ENCODE data around the gene ITPR1.

Gene ITPR1

GRCh38 chr3:4693620-4694019 is 200.5 kb downstream of the ITPR1 start:
- no peak for DNase-seq

- DNase-seq = no peak
Observed at GRCh38 chr3:4695846-4696245, 202.7 kb downstream of the ITPR1 start.

- no peak for DNase-seq
Observed at GRCh38 chr3:4696266-4696665, 203.1 kb downstream of the ITPR1 start.

- DNase-seq = no peak
Observed at GRCh38 chr3:4698125-4698821, 205.1 kb downstream of the ITPR1 start.

GRCh38 chr3:4703054-4703480 is 209.9 kb downstream of the ITPR1 start:
- DNase-seq = no peak

- no peak for DNase-seq
Observed at GRCh38 chr3:4704552-4704951, 211.4 kb downstream of the ITPR1 start.

GRCh38 chr3:4707324-4707723 is 214.2 kb downstream of the ITPR1 start:
- no peak for DNase-seq

GRCh38 chr3:4708230-4708629 is 215.1 kb downstream of the ITPR1 start:
- no peak for DNase-seq

- no peak for DNase-seq
Observed at GRCh38 chr3:4709341-4709740, 216.2 kb downstream of the ITPR1 start.

- no peak for DNase-seq
Observed at GRCh38 chr3:4710191-4710590, 217.0 kb downstream of the ITPR1 start.

- no peak for DNase-seq
Observed at GRCh38 chr3:4711680-4711992, 218.5 kb downstream of the ITPR1 start.

- no peak for DNase-seq
Observed at GRCh38 chr3:4712109-4712508, 219.0 kb downstream of the ITPR1 start.

- no peak for DNase-seq
Observed at GRCh38 chr3:4714045-4714444, 220.9 kb downstream of the ITPR1 start.

- DNase-seq = no peak
Observed at GRCh38 chr3:4716266-4716665, 223.1 kb downstream of the ITPR1 start.

- no peak for DNase-seq
Observed at GRCh38 chr3:4716706-4717362, 223.7 kb downstream of the ITPR1 start.

GRCh38 chr3:4717363-4717740 is 224.2 kb downstream of the ITPR1 start:
- DNase-seq = no peak

GRCh38 chr3:4718179-4718736 is 225.1 kb downstream of the ITPR1 start:
- DNase-seq = no peak

- no peak for DNase-seq
Observed at GRCh38 chr3:4719046-4719501, 225.9 kb downstream of the ITPR1 start.

- DNase-seq = no peak
Observed at GRCh38 chr3:4720316-4721075, 227.3 kb downstream of the ITPR1 start.

GRCh38 chr3:4721511-4721911 is 228.4 kb downstream of the ITPR1 start:
- no peak for DNase-seq

GRCh38 chr3:4722103-4722502 is 229.0 kb downstream of the ITPR1 start:
- no peak for DNase-seq

GRCh38 chr3:4724051-4724629 is 231.0 kb downstream of the ITPR1 start:
- no peak for DNase-seq

GRCh38 chr3:4726549-4726948 is 233.4 kb downstream of the ITPR1 start:
- DNase-seq = no peak
